CD4-positive, alpha-beta T cell treated with Interleukin-4 for 4 hours (primary cell): ENCODE data around the gene USP34.
"Not testable (repeated sequence)": the region's sequence is repeated elsewhere in the genome, so short reads cannot be mapped to it uniquely, and the experiment has no call there.

Source experiments
- DNase-seq: peaks from one replicate; pipeline ENCODE4 v3.0.0-alpha.2; 2020

USP34 gene

GRCh38 chr2:61420991-61421544 is 49.8 kb downstream of the USP34 start:
- DNase-seq = no peak

DNA sequence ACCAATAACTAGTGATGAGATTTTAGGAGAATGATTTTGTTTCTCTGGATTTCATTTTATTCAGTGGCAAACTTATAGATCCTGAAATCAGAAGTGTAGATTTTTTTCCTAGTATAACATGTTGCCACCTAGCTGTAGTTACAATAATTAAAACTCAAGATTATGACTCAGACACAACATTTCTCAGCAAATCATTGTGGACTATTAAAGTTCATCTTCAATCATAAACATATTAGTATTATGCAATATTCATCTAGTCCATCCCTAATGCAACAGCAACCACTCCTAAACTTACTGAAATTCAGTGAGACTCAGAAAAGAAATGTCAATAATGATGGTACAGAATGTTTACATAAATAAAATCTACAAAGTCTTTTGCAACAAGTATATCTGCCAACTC is 51.3 kb downstream of the USP34 start:
- DNase-seq = no peak

DNA sequence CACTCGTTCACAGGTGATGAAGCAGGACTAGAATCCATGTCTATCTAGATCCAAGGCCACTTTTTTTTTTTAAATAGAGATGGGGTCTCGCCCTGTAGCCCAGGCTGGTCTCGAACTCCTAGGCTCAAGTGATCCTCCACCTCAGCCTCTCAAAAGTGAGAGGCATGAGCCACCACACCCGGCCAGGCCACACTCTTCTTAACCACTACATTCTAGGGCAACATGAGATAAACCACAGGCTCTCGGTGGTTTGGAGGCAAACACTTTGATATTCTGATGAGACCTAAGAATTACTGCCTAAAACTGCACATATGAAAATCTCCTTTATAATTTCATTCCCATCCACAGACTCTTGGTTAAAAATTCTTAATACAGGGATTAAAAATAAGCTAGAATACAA is 51.8 kb downstream of the USP34 start:
- DNase-seq = peak; percentile 39

DNA sequence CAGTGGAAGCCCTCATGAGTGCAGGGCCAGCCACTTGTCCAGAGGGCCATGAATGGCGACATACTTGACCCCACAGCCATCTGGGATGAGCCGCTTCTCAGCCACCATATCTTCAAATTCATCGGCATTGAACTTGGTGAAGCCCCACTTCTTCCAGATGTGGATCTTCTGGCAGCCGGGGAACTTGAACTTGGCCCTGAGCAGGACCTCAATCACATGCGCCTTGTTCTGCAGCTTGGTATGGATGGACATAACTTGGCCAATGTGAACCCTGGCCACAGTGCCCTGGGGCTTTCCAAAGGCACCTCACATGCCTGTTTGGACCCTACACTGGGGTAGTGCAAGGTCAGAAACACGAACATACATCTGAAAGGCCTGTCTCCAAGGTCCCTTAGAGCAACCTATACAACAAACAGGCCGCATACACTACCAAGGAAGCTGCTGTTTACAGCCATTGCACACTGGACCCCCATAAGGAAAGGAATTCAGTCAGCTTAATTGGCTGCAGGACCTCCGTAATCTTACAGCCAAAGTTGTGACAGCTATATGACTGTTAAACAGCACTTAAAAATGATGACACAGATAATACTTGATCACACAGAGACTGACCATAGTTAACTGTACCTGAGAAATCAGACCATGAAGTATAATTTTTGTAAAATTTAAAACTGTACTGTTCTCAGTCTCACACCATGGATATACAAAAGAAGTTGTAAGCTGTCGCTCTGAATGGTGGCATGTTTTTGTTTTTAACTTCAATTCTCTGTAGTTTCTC is 53.8 kb downstream of the USP34 start:
- no peak for DNase-seq

DNA sequence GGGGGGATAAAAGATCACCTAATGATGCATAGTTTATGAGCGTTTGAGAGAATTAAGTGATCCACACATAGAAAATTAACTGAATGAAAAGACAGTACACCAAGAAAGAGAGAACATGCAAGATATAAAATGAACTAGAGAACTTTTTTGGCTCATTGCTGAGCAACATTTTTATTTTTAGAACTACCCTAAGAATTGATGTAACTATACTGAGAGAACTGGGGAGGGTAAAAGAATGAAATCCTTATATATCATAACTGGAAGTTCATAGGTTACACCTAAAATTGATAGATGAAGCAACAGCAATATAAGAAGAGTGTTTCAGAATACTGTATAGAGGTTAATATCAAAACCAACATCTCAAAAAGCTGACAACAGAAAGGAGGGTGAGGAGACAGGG is 55.6 kb downstream of the USP34 start:
- no peak for DNase-seq

- DNase-seq = no peak
Observed at GRCh38 chr2:61414674-61415073, 56.2 kb downstream of the USP34 start.

DNA sequence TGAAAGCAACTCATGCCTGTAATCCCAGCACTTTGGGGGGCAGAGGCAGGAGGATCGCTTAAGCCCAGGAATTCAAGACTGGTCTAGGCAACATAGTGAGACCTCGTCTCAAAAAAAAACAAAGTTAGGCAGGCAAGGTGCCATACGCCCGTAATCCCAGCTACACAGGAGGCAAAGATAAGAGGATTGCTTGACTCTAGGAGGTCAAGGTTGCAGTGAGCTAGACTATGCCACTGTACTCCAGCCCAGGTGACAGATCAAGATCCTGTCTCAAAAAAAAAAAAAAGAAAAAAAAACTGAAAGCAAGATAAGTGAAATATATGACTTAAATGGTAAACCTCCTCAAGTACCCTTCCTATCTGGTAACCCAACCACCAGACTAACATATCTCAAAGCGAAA is 59.8 kb downstream of the USP34 start:
- DNase-seq = no peak

DNA sequence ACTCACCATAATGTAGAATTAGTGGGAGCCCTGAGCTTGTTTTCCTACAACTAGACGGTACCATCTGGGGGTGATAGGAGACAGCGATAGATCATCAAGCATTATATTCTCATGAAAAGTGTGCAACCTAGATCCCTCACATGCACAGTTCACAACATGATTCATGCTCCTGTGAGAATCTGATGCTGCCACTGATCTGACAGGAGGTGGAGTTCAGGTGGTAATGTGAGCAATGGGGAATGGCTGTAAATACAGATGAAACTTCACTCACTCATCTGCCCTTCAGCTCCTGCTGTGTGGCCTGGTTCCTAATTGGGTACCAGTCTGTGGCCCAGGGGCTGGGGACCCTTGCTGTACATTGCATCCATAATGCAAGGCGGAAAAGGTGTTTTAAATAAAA is 60.7 kb downstream of the USP34 start:
- DNase-seq = no peak

- no peak for DNase-seq
Observed at GRCh38 chr2:61405813-61406212, 65.1 kb downstream of the USP34 start.

GRCh38 chr2:61404438-61404837 is 66.4 kb downstream of the USP34 start:
- DNase-seq = no peak

- no peak for DNase-seq
Observed at GRCh38 chr2:61398413-61398812, 72.5 kb downstream of the USP34 start.

- no peak for DNase-seq
Observed at GRCh38 chr2:61396005-61396404, 74.9 kb downstream of the USP34 start.

DNA sequence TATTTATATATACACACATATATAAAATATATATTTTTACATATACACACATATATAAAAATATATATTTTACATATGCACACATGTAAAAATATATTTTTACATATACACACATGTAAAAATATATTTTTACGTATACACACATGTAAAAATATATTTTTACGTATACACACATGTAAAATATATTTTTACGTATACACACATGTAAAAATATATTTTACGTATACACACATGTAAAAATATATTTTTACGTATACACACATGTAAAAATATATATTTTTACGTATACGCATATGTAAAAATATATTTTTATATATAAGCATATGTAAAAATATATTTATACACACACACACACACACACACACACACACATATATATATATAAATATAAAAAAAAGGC is 83.3 kb downstream of the USP34 start:
- DNase-seq = not testable (repeated sequence)

DNA sequence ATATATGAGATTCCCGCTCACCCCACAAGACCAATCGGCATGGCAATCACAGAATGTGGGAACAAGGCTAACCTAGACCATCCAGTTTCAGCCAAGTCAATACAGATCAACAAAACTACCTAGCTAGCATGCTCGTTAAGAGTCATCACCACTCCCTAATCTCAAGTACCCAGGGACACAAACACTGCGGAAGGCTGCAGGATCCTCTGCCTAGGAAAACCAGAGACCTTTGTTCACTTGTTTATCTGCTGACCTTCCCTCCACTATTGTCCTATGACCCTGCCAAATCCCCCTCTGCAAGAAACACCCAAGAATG is 90.0 kb downstream of the USP34 start:
- DNase-seq = not testable (repeated sequence)

GRCh38 chr2:61380056-61380881 is 90.6 kb downstream of the USP34 start:
- no peak for DNase-seq

GRCh38 chr2:61379521-61379920 is 91.4 kb downstream of the USP34 start:
- no peak for DNase-seq

- no peak for DNase-seq
Observed at GRCh38 chr2:61378281-61378680, 92.6 kb downstream of the USP34 start.

- no peak for DNase-seq
Observed at GRCh38 chr2:61377046-61377445, 93.8 kb downstream of the USP34 start.

DNA sequence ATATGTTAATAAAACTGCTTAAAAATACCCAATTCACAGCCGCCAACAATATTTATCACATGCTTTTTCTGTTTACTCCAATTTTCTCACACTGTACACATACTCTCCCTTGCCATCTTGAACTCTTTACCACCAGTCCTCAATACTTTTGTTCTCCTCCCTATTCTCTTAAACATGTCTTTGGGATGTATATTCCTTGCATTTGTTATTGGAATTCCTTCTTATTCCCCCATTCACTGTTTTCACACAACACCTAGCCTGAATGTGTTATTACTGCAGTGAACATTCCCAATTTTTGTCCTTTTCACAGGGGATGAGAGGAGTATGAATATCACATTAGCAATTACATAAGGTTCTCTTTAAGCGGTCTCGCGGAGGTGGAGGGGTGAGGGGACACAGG is 94.7 kb downstream of the USP34 start:
- DNase-seq = no peak

DNA sequence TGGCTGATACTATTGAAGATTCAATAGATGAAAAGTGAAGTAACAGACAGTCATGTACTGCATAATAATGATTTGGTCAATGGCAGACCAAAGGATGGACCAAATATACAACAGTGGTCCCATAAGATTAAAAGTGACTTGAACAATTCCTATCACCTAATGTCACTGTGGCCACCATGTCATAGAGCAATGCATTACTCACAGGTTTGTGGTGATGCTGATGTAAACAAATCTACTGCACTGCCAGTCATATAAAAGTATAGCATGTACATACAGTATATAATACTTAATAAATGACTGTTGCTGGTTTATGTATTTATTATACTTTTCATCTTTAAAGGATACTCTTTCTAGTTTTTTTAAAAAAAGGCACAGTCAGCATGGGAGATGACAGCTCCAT is 99.9 kb downstream of the USP34 start:
- DNase-seq = no peak

DNA sequence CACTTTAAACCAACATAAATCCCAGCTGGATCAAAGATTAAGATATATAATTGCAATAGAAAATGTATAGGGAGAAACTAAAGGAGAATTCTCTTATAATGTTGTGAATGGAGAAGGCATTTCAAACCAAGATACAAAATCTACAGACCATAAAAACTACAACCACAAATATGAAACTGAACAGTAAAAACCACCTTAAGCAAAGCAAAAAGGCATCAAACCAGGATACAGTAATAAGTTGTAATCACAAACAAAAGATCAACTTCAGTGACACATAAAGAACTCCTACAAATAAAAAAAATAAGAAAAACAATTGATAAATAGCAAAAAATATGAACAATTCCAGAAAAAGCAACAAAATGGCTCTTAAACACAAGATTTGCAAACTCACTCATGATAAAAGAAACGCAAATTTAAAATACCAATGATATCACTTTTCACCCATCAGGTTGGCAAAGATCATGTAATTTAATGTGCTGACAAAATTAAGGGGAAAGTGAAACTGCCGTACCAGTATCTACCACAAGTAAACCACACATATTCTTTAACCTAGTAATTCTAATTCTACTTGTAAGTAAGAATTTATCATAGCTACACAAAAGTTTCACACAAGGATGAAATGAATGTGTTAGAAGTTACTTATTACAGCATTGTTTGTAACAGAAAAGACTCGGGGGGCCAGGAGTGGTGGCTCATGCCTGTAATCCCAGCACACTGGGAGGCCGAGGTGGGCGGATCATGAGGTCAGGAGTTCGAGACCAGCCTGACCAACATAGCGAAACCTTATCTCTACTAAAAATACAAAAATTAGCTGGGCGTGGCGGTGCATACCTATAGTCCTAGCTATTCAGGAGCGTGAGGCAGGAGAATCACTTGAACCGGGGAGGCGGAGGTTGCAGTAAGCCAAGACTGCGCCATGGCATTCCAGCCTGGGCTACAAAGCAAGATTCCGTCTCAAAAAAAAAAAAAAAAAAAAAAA is 101.9 kb downstream of the USP34 start:
- peak; percentile 19 for DNase-seq

DNA sequence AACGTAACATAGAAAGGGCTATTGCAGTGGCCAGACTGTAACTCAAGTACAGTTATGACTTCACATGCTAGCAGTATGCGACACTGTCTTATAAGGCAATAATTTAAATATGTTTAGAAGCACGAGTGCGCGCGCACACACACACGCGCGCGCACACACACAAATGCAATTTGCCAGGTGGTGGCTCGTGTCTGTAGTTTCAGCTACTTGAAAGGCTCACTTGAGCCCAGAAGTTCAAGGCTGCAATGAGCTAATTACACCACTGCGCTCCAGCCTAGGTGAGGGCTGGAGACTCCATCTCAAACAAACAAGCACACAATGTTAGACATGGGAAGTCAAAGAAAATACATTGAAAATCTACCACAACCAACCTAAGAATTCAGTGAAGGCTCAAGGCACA is 103.7 kb downstream of the USP34 start:
- DNase-seq = no peak

GRCh38 chr2:61363580-61363979 is 107.3 kb downstream of the USP34 start:
- no peak for DNase-seq
